Measurements from ENCODE around the gene ALG11.

Gene ALG11

GRCh38 chr13:51988988-51989618 lies 23.1 kb upstream of the ALG11 start:
- TF ChIP-seq POLR2AphosphoS5 (IDR thresholded peaks at IDR 0.05; ENCODE audit: low read depth, low read length), result no peak
- no peak for TF ChIP-seq REST (IDR thresholded peaks at IDR 0.05; ENCODE audit: insufficient read depth in 1 of 2, low read depth in 2 of 2, low read length in 2 of 2)
- TF ChIP-seq FOXP2 (optimal IDR thresholded peaks at IDR 0.05; ENCODE audit: borderline replicate concordance, extremely low read depth, extremely low read length, insufficient read depth), result no peak
- no peak for TF ChIP-seq TAF1 (IDR thresholded peaks at IDR 0.05; ENCODE audit: borderline replicate concordance, insufficient read depth, low read length)
- no peak for TF ChIP-seq SIN3A (IDR thresholded peaks at IDR 0.05; ENCODE audit: borderline replicate concordance, insufficient read depth, low read length)

GRCh38 chr13:51993713-51994112 lies 18.5 kb upstream of the ALG11 start:
- TF ChIP-seq TAF1 (IDR thresholded peaks at IDR 0.05; ENCODE audit: borderline replicate concordance, insufficient read depth, low read length) (no peak), SIN3A (IDR thresholded peaks at IDR 0.05; ENCODE audit: borderline replicate concordance, insufficient read depth, low read length) (no peak), FOXP2 (optimal IDR thresholded peaks at IDR 0.05; ENCODE audit: borderline replicate concordance, extremely low read depth, extremely low read length, insufficient read depth) (no peak)

GRCh38 chr13:51995677-51996551 lies 16.3 kb upstream of the ALG11 start:
- TF ChIP-seq POLR2AphosphoS5 (IDR thresholded peaks at IDR 0.05; ENCODE audit: low read depth, low read length) (no peak), FOXP2 (optimal IDR thresholded peaks at IDR 0.05; ENCODE audit: borderline replicate concordance, extremely low read depth, extremely low read length, insufficient read depth) (no peak), SIN3A (IDR thresholded peaks at IDR 0.05; ENCODE audit: borderline replicate concordance, insufficient read depth, low read length) (no peak), REST (IDR thresholded peaks at IDR 0.05; ENCODE audit: insufficient read depth in 1 of 2, low read depth in 2 of 2, low read length in 2 of 2) (no peak), TAF1 (IDR thresholded peaks at IDR 0.05; ENCODE audit: borderline replicate concordance, insufficient read depth, low read length) (no peak)

- TF ChIP-seq FOXP2 (optimal IDR thresholded peaks at IDR 0.05; ENCODE audit: borderline replicate concordance, extremely low read depth, extremely low read length, insufficient read depth) (no peak), REST (IDR thresholded peaks at IDR 0.05; ENCODE audit: insufficient read depth in 1 of 2, low read depth in 2 of 2, low read length in 2 of 2) (no peak), TAF1 (IDR thresholded peaks at IDR 0.05; ENCODE audit: borderline replicate concordance, insufficient read depth, low read length) (no peak), POLR2AphosphoS5 (IDR thresholded peaks at IDR 0.05; ENCODE audit: low read depth, low read length) (no peak), SIN3A (IDR thresholded peaks at IDR 0.05; ENCODE audit: borderline replicate concordance, insufficient read depth, low read length) (no peak)
Observed at GRCh38 chr13:51996641-51997040, 15.6 kb upstream of the ALG11 start.

- TF ChIP-seq SIN3A (IDR thresholded peaks at IDR 0.05; ENCODE audit: borderline replicate concordance, insufficient read depth, low read length) (no peak), FOXP2 (optimal IDR thresholded peaks at IDR 0.05; ENCODE audit: borderline replicate concordance, extremely low read depth, extremely low read length, insufficient read depth) (no peak), REST (IDR thresholded peaks at IDR 0.05; ENCODE audit: insufficient read depth in 1 of 2, low read depth in 2 of 2, low read length in 2 of 2) (no peak), POLR2AphosphoS5 (IDR thresholded peaks at IDR 0.05; ENCODE audit: low read depth, low read length) (no peak), TAF1 (IDR thresholded peaks at IDR 0.05; ENCODE audit: borderline replicate concordance, insufficient read depth, low read length) (no peak)
Observed at GRCh38 chr13:51997186-51997585, 15.0 kb upstream of the ALG11 start.
